Activated CD8-positive, alpha-beta memory T cell treated with anti-CD3 and anti-CD28 coated beads, Interleukin-2, amount 50 U/mL, for 1 hour (primary cell): ENCODE data around the gene PPP2R3A.

Source experiments
- DNase-seq: peaks from one replicate; pipeline ENCODE4 v3.0.0-alpha.2; 2020; ENCODE audit errors: extremely low read depth

PPP2R3A gene

DNA sequence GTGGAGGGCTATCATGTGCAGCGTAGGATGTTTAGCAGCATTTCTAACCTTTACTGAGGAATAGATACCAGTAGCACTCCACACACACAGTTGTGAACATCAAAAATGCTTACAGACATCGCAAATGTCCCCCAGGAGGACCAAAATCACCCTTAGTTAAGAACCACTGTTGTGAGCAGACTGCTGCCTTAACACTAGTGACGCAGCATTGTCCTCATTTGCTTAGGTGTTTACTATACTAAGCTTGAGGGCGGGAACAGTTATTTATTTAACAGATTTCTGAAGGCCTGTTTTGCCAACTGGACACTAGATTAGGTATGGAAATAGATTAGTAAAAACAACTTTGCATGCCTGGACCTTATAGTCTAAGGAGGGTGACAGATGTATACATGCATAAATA is 2.3 kb downstream of the PPP2R3A start:
- no peak for DNase-seq

- DNase-seq: no peak
Observed at GRCh38 chr3:135970506-135971116, 5.1 kb downstream of the PPP2R3A start.

DNA sequence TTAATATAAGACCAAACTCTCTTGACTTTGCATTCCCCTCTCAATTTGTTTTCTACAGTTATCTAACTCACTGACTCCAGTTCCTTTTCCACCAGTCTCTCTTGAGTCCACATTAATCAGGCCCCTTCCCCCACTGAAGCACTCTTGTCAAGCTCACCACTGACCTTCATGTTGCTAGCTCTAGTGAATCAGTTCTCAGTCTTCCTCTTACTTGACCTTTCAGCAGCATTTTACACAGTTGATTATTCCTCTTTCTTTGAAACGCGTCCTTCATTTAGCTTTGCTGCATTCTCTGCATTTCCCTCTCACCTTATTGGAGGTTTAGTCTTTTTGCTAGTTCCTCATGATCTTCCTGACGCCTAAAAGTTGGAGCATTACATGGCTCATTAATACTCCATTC is 8.3 kb downstream of the PPP2R3A start:
- DNase-seq: no peak

GRCh38 chr3:135975053-135975452 is 9.5 kb downstream of the PPP2R3A start:
- DNase-seq: no peak

DNA sequence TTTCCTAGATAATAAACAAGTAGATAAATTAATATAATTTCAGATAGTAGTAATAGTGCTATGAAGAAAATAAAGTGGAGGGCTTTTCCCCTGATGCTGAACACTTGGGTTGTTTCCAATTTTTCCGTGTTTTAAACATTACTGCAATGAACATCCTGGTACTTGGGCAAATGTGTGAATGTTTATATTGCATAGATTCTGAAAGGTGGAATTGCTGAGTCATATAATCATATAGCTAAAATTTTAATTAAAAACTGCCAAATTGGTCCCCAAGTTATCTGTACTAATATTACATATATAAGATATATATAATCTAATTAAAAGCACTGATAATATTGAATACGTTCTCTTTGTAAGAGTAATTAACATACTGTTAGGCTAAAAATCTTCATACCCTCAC is 10.0 kb downstream of the PPP2R3A start:
- no peak for DNase-seq

DNA sequence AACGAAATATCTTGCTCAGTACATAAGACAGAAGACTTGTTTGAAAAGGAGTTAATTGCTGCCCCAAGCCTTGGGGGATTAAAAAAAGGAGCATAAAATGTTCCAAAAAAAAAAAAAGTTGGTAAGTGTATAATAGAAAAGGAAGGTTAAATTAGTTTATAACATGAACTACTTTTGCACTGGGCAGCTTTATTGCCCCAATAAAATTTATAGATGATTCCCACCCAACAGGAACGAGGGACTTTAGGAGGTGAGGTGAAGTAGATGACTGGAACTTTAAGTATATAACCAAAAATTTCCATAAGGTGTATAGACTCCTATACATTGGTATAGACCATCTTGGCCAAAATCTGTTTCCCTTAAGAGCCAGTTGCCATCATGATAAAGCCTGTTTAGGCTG is 14.8 kb downstream of the PPP2R3A start:
- no peak for DNase-seq

- DNase-seq: no peak
Observed at GRCh38 chr3:135981701-135982403, 16.3 kb downstream of the PPP2R3A start.

- no peak for DNase-seq
Observed at GRCh38 chr3:135982404-135982761, 16.9 kb downstream of the PPP2R3A start.

GRCh38 chr3:135982922-135983581 is 17.5 kb downstream of the PPP2R3A start:
- DNase-seq: no peak

GRCh38 chr3:135987661-135988060 is 22.1 kb downstream of the PPP2R3A start:
- DNase-seq: no peak

GRCh38 chr3:135989242-135989641 is 23.7 kb downstream of the PPP2R3A start:
- DNase-seq: no peak

GRCh38 chr3:135990903-135991302 is 25.4 kb downstream of the PPP2R3A start:
- no peak for DNase-seq

DNA sequence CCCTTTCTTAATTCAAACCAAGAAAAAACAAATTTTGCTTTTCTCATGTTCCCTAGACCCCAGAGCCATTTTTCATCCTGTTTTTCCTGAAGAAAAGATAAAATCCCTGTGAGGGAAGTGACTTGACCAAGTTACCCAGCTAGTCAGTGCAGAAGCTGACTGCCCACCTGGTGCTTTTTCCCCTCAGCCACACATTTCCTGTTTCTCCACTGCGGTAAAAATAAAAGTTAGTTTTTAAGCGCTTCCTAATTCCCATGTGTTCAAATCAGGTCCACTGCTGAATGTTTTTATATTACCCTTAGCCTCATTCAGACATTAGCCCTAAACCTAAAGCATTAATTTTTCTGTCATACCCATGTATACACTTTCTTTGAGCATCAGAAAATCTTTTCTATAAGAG is 26.1 kb downstream of the PPP2R3A start:
- DNase-seq: no peak

DNA sequence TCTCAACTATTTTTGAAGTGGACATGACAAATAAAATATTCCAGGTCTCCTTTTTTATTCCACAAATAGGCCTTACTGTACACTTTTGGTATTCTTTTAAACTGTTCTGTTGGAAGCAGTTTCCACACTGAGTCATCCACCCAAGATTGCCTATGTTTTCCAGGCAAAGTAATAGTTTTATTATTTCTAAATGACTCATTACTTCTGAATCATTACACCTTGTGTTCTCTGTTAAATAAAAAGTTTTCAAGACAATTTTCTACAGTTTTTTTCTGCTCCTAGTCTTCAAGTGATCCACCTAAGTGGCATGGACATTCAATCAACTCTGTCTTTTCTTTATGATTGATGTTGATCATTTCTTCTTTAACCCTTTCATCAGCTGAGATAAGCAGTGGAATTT is 26.5 kb downstream of the PPP2R3A start:
- DNase-seq: no peak

DNA sequence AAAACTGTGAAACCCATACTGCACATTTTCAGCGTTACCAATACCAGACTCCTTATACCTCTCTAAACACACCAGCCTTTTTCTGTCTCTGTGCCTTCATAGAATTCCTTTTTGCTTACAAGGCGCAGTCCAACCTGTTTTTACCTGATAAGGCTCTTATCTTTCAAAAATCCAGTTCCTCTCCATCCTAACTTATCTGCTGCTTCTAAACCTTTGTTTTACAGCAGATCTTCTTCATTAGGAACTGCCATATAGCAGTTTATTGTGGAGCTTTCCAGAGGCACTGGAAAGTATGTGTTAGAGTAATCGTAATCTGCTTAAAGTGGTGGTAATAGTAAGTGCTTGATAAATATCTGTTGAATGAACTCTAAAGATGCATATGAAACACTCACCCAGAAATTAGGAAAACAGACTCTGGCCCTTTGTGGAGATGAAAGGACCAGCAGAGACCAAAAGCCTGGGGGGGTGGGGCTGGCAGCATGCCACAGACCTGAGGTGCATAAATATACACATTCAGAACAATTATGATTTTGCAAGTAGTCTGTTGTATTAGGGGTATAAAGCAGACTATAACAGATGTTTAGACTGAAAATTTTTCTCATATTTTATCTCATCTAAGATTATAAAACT is 29.3 kb downstream of the PPP2R3A start:
- DNase-seq: no peak

- DNase-seq: no peak
Observed at GRCh38 chr3:135995766-135996165, 30.2 kb downstream of the PPP2R3A start.

DNA sequence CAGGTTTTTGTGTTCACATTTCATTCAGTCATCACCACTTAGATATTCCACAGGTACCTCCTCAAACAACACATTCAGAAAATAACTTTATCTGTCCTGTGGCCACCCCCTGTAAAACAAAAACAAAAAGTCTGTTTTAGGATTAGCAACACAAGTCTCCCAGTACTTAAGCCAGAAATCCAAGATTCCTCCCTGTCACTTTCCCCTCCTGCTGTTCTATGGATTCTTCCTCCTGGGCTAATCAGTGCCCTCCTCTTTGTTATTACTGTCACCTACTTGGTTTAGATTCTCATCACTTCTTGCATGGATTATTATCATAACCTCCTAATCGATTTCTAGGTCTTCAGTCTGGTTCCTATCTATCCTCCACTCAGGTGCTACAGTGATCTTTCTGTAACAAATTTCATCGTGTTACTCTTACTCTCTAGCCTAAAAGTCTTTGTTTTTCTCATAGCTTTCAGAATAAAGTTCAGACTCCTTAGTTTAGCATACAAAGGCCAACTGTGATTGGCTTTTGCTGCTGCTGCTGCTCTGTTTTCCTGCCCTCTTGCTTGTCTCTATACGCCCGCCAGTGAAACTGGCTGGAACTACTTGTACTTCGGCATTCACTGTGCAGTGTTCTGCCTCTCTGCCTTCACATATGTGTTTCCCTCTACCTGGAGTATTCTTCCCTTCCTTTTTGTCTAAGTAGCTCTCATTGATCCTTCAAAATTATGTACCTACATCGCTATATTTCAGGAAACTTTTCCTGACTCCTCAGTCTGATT is 32.2 kb downstream of the PPP2R3A start:
- DNase-seq: no peak

- DNase-seq: no peak
Observed at GRCh38 chr3:136008221-136008620, 42.7 kb downstream of the PPP2R3A start.

DNA sequence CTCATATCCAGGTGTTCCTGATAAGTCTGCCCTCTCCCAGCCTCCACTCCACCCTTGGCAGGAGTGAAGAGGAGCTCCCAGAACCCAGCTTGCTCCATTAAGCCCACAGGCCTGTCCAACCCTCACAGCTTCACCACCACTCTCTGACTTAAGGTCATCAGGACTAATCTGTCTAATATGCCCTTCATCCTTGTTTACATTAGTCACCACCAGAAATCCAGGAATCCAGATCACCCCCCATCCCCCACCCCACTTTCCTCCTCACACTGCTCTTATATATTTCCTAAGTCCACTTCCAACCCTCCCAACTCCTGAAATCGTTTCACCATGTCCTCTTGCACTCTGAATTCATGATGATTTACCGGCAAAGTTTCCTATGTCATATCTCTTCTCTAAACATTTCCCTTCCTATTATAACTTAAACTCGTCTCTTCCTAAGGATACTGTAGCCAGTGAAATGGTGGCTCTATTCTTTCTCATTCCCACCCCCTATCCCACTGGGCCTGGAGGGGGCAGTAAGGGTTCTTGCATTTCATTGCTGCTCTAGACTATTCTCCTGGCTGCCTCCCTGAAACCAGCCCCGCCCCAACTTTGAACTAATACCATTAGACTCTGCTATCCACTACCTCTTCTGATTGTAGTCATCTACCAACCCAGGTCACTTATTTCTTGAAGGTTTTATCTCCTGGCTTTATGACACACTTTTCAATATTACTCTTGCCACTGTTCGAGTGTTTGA is 43.4 kb downstream of the PPP2R3A start:
- DNase-seq: no peak

- DNase-seq: no peak
Observed at GRCh38 chr3:136018876-136019275, 53.3 kb downstream of the PPP2R3A start.

- no peak for DNase-seq
Observed at GRCh38 chr3:136021803-136022202, 56.3 kb downstream of the PPP2R3A start.
